GM12801 (cell line): ENCODE results near the gene CENPP.

Experiments used
- CTCF ChIP-seq: IDR thresholded peaks from one replicate; pipeline ENCODE4 v1.5.1; 2011; ENCODE audit warnings: control low read depth; ENCODE audit not compliant: insufficient read length; ENCODE audit errors: extremely low read depth

Gene CENPP

GRCh38 chr9:92657296-92658094 is 331.7 kb downstream of the CENPP start:
- TF ChIP-seq CTCF = no peak

GRCh38 chr9:92658176-92658575 is 332.4 kb downstream of the CENPP start:
- TF ChIP-seq CTCF = no peak

GRCh38 chr9:92658611-92659010 is 332.9 kb downstream of the CENPP start:
- TF ChIP-seq CTCF = no peak

DNA sequence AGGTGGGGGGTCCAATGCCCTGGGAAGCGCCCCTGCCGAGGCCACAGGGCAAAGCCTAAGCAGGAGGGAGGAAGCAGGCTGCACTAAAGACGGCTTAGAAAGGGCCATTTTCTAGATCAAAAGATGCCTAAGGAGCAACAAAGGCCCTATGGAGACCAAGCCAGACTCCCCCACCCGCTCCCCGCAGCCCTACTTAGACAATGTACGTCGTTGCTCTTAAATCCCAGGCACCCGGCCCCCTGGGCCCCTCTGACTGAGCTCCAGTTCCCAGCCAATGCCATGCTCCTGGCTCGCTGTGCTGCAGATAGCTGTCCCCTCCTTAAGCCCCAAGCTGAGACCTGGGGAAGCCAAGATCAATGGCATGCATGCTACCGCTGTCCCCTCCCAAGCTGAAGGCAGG is 333.8 kb downstream of the CENPP start:
- no peak for TF ChIP-seq CTCF

GRCh38 chr9:92660266-92660665 is 334.5 kb downstream of the CENPP start:
- no peak for TF ChIP-seq CTCF

GRCh38 chr9:92661127-92661526 is 335.4 kb downstream of the CENPP start:
- no peak for TF ChIP-seq CTCF

DNA sequence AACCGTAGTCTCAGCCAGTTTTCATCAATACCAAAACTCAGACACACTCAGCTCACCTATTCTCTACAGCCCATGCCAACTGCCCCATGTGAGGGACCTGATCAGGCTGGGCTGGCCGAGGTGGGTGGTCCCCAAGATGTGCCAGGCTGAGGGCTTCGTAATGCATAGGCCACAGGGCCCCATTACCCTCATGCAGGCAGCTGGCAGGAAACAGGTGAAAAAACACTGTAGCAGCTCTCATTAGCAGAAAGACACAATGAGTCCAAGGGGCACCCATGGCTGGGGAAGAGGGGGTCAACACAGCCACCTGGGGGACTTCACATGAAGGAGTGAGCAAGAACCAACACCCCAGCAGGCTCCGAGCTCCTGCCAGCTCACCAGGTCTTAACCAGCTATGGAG is 336.0 kb downstream of the CENPP start:
- TF ChIP-seq CTCF = no peak
